SK-N-SH treated with all-trans-retinoic acid at 6 μM for 48 hours (cell line): ENCODE data around the gene CCDC73.
"Not testable (repeated sequence)": the region's sequence is repeated elsewhere in the genome, so short reads cannot be mapped to it uniquely, and the experiment has no call there.

Source experiments
- ATAC-seq: fragments of 200-7000 bp; cut with Tn5 transposase; 3 replicates; pipeline ENCODE4 v1.9.1; 2020; ENCODE audit warnings: mild to moderate bottlenecking, moderate library complexity
- ARNTL ChIP-seq: fragments of 450-650 bp; formaldehyde crosslinking; IDR thresholded peaks from 2 replicates; pipeline ENCODE4 v1.5.0; 2020; ENCODE audit warnings: low read depth, mild to moderate bottlenecking, moderate library complexity, borderline replicate concordance
- BACH2 ChIP-seq: fragments of 250-450 bp; sonication (Bioruptor Pico); IDR thresholded peaks from 2 replicates; pipeline ENCODE4 v1.9.0; 2021; ENCODE audit warnings: mild to moderate bottlenecking, borderline replicate concordance
- CREB5 ChIP-seq: fragments of 250-450 bp; sonication (Bioruptor Pico); IDR thresholded peaks from 2 replicates; pipeline ENCODE4 v1.5.1; 2020; ENCODE audit warnings: low read depth, mild to moderate bottlenecking, moderate library complexity
- CSDC2 ChIP-seq: fragments of 250-450 bp; sonication (Bioruptor Pico); IDR thresholded peaks from 2 replicates; pipeline ENCODE4 v1.5.0; 2020; ENCODE audit warnings: mild to moderate bottlenecking, moderate library complexity
- CSRNP3 ChIP-seq: fragments of 250-450 bp; sonication (Bioruptor Pico); IDR thresholded peaks from 2 replicates; pipeline ENCODE4 v1.5.1; 2021; ENCODE audit warnings: mild to moderate bottlenecking, moderate library complexity
- ESRRG ChIP-seq: fragments of 250-450 bp; sonication (Bioruptor Pico); IDR thresholded peaks from 2 replicates; pipeline ENCODE4 v1.6.1; 2021; ENCODE audit warnings: mild to moderate bottlenecking
- GLIS3 ChIP-seq: fragments of 250-450 bp; sonication (Bioruptor Pico); IDR thresholded peaks from 2 replicates; pipeline ENCODE4 v1.5.0; 2020; ENCODE audit warnings: mild to moderate bottlenecking, moderate library complexity
- ISL1 ChIP-seq: fragments of 250-450 bp; sonication (Bioruptor Pico); IDR thresholded peaks from 2 replicates; pipeline ENCODE4 v2.1.2; 2022; ENCODE audit warnings: mild to moderate bottlenecking, moderate library complexity
- OSR1 ChIP-seq: fragments of 250-450 bp; sonication (Bioruptor Pico); IDR thresholded peaks from 2 replicates; pipeline ENCODE4 v1.8.0; 2022; ENCODE audit warnings: moderate library complexity, mild to moderate bottlenecking, inconsistent platforms
- PATZ1 ChIP-seq: fragments of 250-450 bp; sonication (Bioruptor Pico); IDR thresholded peaks from 2 replicates; pipeline ENCODE4 v1.8.0; 2020; ENCODE audit warnings: mild to moderate bottlenecking, moderate library complexity, borderline replicate concordance
- POU6F1 ChIP-seq: fragments of 250-450 bp; sonication (Bioruptor Pico); IDR thresholded peaks from 2 replicates; pipeline ENCODE4 v1.8.0; 2021; ENCODE audit warnings: low read depth, mild to moderate bottlenecking, moderate library complexity, borderline replicate concordance
- PPARA ChIP-seq: fragments of 250-450 bp; sonication (Bioruptor Pico); IDR thresholded peaks from 2 replicates; pipeline ENCODE4 v1.5.0; 2020; ENCODE audit warnings: mild to moderate bottlenecking, borderline replicate concordance
- RARB ChIP-seq: fragments of 250-450 bp; sonication (Bioruptor Pico); IDR thresholded peaks from 2 replicates; pipeline ENCODE4 v1.8.0; 2021; ENCODE audit warnings: mild to moderate bottlenecking, moderate library complexity
- SNAI2 ChIP-seq: fragments of 250-450 bp; sonication (Bioruptor Pico); IDR thresholded peaks from 2 replicates; pipeline ENCODE4 v1.5.0; 2020; ENCODE audit warnings: mild to moderate bottlenecking, moderate library complexity
- TCF4 ChIP-seq: fragments of 250-450 bp; sonication (Bioruptor Pico); IDR thresholded peaks from 2 replicates; pipeline ENCODE4 v1.8.0; 2021; ENCODE audit warnings: mild to moderate bottlenecking, moderate library complexity, borderline replicate concordance
- TOX ChIP-seq: fragments of 250-450 bp; sonication (Bioruptor Pico); IDR thresholded peaks from 2 replicates; pipeline ENCODE4 v1.8.0; 2021; ENCODE audit warnings: mild to moderate bottlenecking, moderate library complexity, borderline replicate concordance
- TSHZ2 ChIP-seq: fragments of 250-450 bp; sonication (Bioruptor Pico); IDR thresholded peaks from 2 replicates; pipeline ENCODE4 v1.5.0; 2020; ENCODE audit warnings: mild to moderate bottlenecking, moderate library complexity
- ZC3H10 ChIP-seq: fragments of 250-450 bp; sonication (Bioruptor Pico); IDR thresholded peaks from 2 replicates; pipeline ENCODE4 v1.5.1; 2021; ENCODE audit warnings: mild to moderate bottlenecking, moderate library complexity
- ZFP3 ChIP-seq: fragments of 250-450 bp; sonication (Bioruptor Pico); IDR thresholded peaks from 2 replicates; pipeline ENCODE4 v1.5.0; 2020; ENCODE audit warnings: mild to moderate bottlenecking, moderate library complexity
- ZFP30 ChIP-seq: fragments of 450-650 bp; formaldehyde crosslinking; IDR thresholded peaks from 2 replicates; pipeline ENCODE4 v1.5.0; 2022; ENCODE audit warnings: mild to moderate bottlenecking, moderate library complexity
- ZNF565 ChIP-seq: fragments of 450-650 bp; formaldehyde crosslinking; conservative IDR thresholded peaks from 2 replicates; pipeline ENCODE4 v1.5.0; 2020; ENCODE audit warnings: low read depth, mild to moderate bottlenecking, moderate library complexity
- ZNF70 ChIP-seq: fragments of 450-650 bp; formaldehyde crosslinking; IDR thresholded peaks from 2 replicates; pipeline ENCODE4 v1.5.0; 2020; ENCODE audit warnings: mild to moderate bottlenecking, moderate library complexity
- ZNF8 ChIP-seq: fragments of 450-650 bp; formaldehyde crosslinking; IDR thresholded peaks from 2 replicates; pipeline ENCODE4 v1.5.0; 2020; ENCODE audit warnings: mild to moderate bottlenecking, moderate library complexity

CCDC73 gene

GRCh38 chr11:32785262-32785661, 9.2 kb downstream of the CCDC73 start (continued):
- no peak for TF ChIP-seq PATZ1 (CRISPR knock-in tag)
- TF ChIP-seq BACH2 (CRISPR knock-in tag): no peak
- TF ChIP-seq ARNTL (CRISPR knock-in tag): no peak
- no peak for TF ChIP-seq ZNF8 (CRISPR knock-in tag)
- TF ChIP-seq POU6F1 (CRISPR knock-in tag): no peak
- TF ChIP-seq ZNF565 (CRISPR knock-in tag): no peak
- no peak for TF ChIP-seq ZFP30 (CRISPR knock-in tag)
- no peak for TF ChIP-seq ESRRG (CRISPR knock-in tag)
- TF ChIP-seq, all 23 proteins: peak for 0

- no peak for ATAC-seq
- no peak for TF ChIP-seq ZNF565 (CRISPR knock-in tag)
- no peak for TF ChIP-seq ZNF70 (CRISPR knock-in tag)
- no peak for TF ChIP-seq TOX (CRISPR knock-in tag)
- TF ChIP-seq ISL1: no peak
- no peak for TF ChIP-seq OSR1 (CRISPR knock-in tag)
- TF ChIP-seq PPARA (CRISPR knock-in tag): no peak
- TF ChIP-seq CREB5: no peak
- no peak for TF ChIP-seq ZNF8 (CRISPR knock-in tag)
- no peak for TF ChIP-seq TSHZ2 (CRISPR knock-in tag)
- TF ChIP-seq RARB: no peak
- no peak for TF ChIP-seq PATZ1 (CRISPR knock-in tag)
- TF ChIP-seq SNAI2 (CRISPR knock-in tag): no peak
- no peak for TF ChIP-seq ZC3H10 (CRISPR knock-in tag)
- no peak for TF ChIP-seq ESRRG (CRISPR knock-in tag)
Observed at GRCh38 chr11:32781721-32782120, 12.7 kb downstream of the CCDC73 start.

- not testable (repeated sequence) for ATAC-seq
Observed at GRCh38 chr11:32780839-32781238, 13.6 kb downstream of the CCDC73 start.

GRCh38 chr11:32779136-32779535, 15.3 kb downstream of the CCDC73 start:
- no peak for ATAC-seq
- TF ChIP-seq CSDC2 (CRISPR knock-in tag) (no peak), PATZ1 (CRISPR knock-in tag) (no peak), SNAI2 (CRISPR knock-in tag) (no peak), ZFP3 (CRISPR knock-in tag) (no peak), GLIS3 (CRISPR knock-in tag) (no peak), ZNF565 (CRISPR knock-in tag) (no peak), CSRNP3 (CRISPR knock-in tag) (no peak), TOX (CRISPR knock-in tag) (no peak), ZNF8 (CRISPR knock-in tag) (no peak), OSR1 (CRISPR knock-in tag) (no peak), TCF4 (no peak)
